Measurements from ENCODE around the gene CD52.
"Not testable (repeated sequence)": the region's sequence is repeated elsewhere in the genome, so short reads cannot be mapped to it uniquely, and the experiment has no call there.

CD52 gene

DNA sequence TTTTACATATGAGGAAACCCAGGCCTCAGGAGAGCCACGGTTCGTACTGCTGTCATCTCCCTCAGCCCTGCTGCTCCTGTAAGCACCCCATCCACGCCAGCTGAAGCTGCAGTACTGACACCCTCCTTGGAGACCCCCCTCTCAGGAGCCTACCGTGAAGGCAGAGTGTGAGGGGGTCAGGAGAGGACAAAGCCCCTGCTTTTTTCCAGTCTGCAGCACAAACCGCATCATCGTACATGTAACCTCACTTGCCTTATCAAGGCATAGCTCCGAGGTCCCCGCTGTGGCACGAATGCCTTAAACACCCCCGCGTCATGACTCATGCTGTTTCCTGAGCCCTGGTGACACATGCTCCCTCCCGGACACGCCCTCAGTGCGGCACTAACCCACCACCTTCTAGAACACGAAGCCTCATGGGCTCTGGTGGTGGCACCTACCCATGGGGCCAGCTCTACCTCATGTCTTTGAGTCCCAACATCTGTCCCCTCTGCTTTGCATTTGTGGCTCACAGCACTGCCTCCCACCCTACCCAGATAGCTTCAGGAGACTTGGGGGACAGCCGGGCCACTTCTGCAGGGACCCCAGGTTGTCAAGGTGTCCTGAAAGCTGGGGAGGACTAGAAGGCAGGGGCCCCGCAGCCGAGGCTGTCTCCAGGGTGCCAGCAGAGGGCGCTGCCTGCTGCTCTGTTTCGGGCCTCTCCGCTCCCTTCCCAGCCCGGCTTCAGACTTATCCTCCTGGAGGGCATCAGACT is 33.0 kb upstream of the CD52 start:
- peak; percentile 59 for DNase-seq (ENCODE audit: low spot score)

- DNase-seq (ENCODE audit: low spot score): no peak
These were observed 32.2 kb upstream of the CD52 start for GRCh38 chr1:26285366-26286063.

DNA sequence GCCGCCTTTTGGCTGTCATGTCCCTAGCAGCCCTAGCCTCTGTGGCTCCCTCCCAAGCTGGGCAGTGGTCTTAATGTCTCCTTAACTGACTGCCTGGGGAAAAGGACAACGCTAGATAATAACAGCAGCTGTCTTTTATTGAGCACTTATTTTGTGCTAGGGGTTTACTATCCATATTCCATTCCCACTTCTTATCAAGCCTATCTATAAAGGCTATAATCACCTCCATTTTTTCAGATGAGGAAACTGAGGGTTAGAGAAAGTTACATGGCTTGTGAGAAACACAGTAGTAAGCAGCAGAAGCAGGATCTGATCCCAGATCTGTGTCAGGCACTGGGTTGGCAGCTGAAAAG is 31.7 kb upstream of the CD52 start:
- DNase-seq (ENCODE audit: low spot score): no peak

DNA sequence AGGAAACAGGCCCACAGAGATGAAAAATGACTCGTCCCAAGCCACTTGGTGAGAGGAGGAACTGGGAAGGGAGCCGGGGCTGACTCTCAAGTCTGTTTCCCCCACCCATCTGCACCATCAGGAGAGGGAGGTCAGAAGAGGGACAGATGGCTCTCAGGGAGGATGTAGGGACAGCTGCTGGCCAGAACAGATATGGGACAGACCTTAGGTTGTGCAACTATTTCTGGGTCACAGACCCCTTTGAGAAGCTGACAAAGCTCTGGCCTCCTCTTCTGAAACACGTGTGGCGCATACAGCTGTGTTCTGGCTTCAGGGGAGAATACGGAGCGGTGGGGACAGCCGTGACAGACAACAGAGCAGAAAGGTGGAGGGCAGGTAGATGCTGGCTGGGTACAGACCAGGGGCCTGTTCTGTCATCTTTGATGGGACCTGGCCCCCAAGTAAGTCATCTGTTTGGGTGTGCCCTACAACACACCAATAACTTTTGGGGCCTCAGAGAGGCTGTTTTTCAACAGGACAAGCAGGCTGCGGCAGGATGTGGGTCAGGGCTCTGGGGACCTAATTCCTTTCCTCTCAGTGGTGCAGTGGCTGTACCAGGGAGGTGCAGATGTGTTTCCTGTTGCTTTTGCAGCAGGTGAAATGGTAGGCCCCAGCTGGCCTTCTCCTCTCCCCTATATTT is 30.6 kb upstream of the CD52 start:
- DNase-seq (ENCODE audit: low spot score): no peak

- no peak for DNase-seq (ENCODE audit: low spot score)
These were observed 29.9 kb upstream of the CD52 start for GRCh38 chr1:26287811-26288210.

DNA sequence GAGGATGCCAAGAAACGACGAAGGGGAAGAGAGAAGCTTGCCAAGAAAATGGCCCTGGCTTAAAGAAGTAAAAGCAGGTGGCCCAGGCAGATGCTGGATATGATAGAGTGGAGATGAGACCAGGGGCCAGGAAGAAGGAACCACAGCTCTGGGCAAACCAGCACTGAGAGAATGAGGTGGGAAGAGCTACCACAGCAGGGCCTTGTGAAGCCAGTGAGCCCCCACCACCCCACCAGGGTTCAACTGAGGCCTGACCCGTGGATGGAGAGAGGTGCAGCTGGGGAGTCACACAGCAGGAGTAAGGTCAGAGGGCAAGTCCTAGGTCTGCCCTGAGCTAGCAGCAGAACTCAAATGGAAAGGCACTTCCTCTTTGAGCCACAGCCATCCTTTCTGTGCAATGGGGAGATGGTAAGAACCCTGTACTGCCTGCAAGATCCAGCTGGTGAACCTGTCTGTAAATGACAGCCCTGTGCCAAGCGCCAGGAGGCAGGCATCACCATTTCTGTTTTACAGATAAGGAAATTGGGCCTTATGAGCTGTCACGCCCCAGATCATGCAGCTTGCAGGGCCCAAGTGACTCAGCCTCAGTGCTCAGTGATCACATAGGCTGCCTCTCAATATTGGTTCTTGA is 29.3 kb upstream of the CD52 start:
- DNase-seq (ENCODE audit: low spot score): no peak

GRCh38 chr1:26289158-26290059 is 28.3 kb upstream of the CD52 start:
- DNase-seq (ENCODE audit: low spot score): peak; percentile 63

DNA sequence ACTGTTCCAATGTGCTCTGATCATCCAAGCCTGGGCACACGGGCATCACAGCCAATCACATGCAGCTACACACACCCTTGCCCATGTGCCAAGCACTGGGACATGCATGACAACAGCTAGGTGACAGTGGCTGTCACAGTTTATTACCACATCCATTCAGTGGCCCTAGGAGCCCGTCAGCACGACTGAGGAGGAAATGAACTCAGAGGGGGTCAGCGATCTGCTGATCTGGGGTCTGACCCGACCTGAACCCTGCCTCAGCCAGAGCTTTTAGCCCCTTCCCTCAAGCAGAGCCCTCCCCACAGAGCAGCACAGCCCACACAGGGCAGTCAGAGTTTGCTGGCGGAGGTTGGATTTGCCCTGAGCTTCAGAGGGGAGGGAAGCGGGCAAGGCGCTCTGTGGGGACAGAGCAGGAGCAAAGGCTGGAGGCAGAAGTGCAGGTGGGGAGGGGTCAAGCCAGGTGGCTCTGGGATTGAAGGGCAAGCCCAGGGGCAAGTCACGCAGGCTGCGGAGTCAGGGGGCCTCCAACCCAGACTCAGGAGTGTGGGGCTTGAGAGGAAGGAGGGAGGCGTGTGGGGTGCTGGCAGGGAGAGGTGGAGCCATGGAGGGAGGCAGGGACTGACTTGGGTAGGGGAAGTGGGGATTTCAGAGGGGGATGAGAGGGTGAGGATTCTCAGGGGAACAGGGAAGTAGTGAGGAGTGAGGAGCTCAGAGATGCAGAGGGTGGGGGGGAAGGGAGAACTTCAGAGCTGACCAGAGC is 27.5 kb upstream of the CD52 start:
- no peak for DNase-seq (ENCODE audit: low spot score)

DNA sequence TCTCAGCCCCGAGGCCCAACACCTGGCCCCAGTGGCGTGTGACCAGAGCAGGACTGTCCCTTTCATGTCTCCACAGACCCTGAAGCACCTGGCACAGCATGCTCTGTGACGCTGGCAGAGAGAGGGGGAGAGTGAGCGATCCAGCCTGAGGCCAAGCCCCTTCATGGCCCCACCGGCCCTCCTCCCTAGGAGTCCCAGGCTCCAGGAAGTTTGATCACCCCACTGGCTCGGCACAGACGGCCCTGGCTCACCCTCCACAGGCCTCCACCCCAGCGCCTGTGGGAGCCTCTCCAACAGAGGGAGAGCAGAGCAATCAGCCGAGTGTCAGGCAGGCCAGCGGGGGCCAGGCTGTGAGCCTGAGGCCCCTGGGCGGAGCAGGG is 26.9 kb upstream of the CD52 start:
- no peak for DNase-seq (ENCODE audit: low spot score)

DNA sequence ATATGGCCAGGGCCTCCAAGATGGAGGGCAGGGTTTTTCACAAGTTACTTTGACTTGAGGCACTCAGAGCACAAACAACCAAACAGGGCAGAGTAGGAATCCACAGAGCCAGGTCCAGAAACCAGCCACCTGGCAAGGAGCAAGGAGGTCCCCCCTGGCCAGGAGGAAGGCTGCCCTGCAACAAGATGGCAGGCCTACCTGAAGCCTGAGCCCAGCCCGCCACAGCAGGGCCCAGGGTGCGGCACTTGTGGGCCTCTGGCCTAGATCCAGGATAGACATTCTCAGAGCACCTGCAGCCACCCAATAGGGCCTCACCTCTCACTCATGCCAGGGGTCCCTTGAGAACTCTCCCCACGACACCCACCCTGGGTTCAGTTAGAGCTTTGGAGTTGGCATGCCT is 26.3 kb upstream of the CD52 start:
- no peak for DNase-seq (ENCODE audit: low spot score)

GRCh38 chr1:26291939-26292338 is 25.8 kb upstream of the CD52 start:
- no peak for DNase-seq (ENCODE audit: low spot score)

GRCh38 chr1:26292735-26293134 is 25.0 kb upstream of the CD52 start:
- DNase-seq (ENCODE audit: low spot score): not testable (repeated sequence)

GRCh38 chr1:26293911-26294463 is 23.8 kb upstream of the CD52 start:
- no peak for DNase-seq (ENCODE audit: low spot score)

GRCh38 chr1:26295194-26296138 is 22.3 kb upstream of the CD52 start:
- no peak for DNase-seq (ENCODE audit: low spot score)

- DNase-seq (ENCODE audit: low spot score): no peak
These were observed 21.3 kb upstream of the CD52 start for GRCh38 chr1:26296340-26297056.

GRCh38 chr1:26297057-26297790 is 20.5 kb upstream of the CD52 start:
- DNase-seq (ENCODE audit: low spot score): no peak

DNA sequence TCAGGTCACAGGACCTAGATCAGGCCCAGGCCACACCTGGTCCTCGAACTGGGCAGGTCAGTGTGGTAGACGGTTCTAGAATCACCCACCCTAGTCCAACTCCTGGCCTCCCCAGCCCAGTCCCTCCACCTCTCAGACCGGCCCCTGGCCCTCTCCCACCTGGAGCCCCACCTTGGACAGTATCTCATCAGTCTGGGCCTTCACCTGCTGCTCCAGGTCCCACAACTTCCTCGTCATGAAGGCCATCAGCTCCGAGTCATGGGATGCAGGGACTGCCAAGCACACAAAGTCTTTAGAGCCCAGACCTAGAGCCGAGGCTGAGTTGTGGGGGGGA is 20.0 kb upstream of the CD52 start:
- DNase-seq (ENCODE audit: low spot score): no peak

DNA sequence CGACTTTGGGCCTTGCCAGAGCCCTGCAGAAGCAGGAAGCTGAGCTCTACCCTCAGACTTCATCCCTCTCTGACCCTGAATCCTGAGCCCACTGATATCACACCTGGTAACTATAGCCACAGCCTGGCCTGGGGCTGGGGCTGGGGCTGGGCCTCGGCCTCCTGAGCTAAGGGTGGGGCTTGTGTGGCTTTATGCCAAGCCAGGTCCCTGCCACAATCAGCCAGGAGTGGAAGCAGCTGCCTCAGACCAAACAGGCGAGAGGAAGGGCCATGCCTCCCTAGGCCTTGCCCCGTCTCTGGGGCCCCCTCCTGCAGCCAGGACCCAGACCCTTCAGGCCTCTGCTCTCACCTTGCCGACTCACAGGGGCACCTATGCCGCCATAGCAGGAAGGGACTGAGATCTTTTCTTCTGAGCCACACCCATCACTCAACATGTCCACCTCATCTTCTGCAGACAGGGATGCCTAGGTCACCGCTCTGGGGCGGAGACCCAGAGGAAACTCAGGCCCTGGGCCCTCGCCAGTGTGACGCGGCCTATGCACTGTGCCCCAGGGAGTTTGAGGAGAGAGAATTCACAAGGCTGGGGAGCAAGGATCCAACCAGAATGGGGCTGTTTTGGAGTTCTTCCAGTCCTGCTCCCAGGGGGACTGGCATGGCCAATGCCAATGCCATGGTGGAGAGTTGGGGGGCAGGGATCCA is 17.0 kb upstream of the CD52 start:
- DNase-seq (ENCODE audit: low spot score): no peak
